Brain microvascular endothelial cell (primary cell): ENCODE results near the gene TPPP2.

Source experiments
- DNase-seq: peaks from one replicate; pipeline ENCODE4 v3.0.0-alpha.2; 2020
- H3K27ac ChIP-seq: fragments of 250-450 bp; sonication (Bioruptor Pico); 2 replicates; pipeline ENCODE4 v1.5.1; 2020; ENCODE audit warnings: mild to moderate bottlenecking, moderate library complexity
- H3K27me3 ChIP-seq: fragments of 250-450 bp; sonication (Bioruptor Pico); replicated peaks from 2 replicates; pipeline ENCODE4 v1.5.1; 2020; ENCODE audit warnings: mild to moderate bottlenecking
- H3K36me3 ChIP-seq: fragments of 250-450 bp; sonication (Bioruptor Pico); replicated peaks from 2 replicates; pipeline ENCODE4 v1.5.1; 2020; ENCODE audit warnings: mild to moderate bottlenecking
- H3K4me3 ChIP-seq: 2 replicates; pipeline ENCODE4 v1.5.1; 2011; ENCODE audit warnings: low read depth, mild to moderate bottlenecking, control low read depth, low read length, moderate library complexity
- CTCF ChIP-seq: IDR thresholded peaks from 2 replicates; pipeline ENCODE4 v1.5.1; 2011; ENCODE audit warnings: low read depth, mild to moderate bottlenecking, moderate library complexity, low read length, control low read depth, inconsistent platforms; ENCODE audit errors: missing control alignments
- in situ Hi-C: cut with HindIII; loops from 2 replicates; pipeline ENCODE4 v1.10.0; 2017; ENCODE audit warnings: low sequenced_read_pairs, low pct_ligation_motif_present

TPPP2 gene

GRCh38 chr14:21041676-21042433 lies 11.8 kb downstream of the TPPP2 start, which contains the start of gene RNASE7:
Gene RNASE7 (plus strand): TSS chr14:21042362. CDS start chr14:21042993, 631 bp downstream.
- DNase-seq, result peak; percentile 48
- no peak within 1 kb of the TSS for H3K27ac ChIP-seq
- H3K36me3 ChIP-seq, result no peaks in the 10 kb centered on the region
- no peak for TF ChIP-seq CTCF
- in situ Hi-C loops, result no loop called here
- no peak within 1 kb of the TSS for H3K4me3 ChIP-seq
- H3K27me3 ChIP-seq, result no peaks in the 10 kb centered on the region

- DNase-seq, result no peak
- Histone ChIP-seq H3K27ac (no peak overlapping the region), H3K36me3 (no peaks in the 10 kb centered on the region), H3K4me3 (no peak overlapping the region), H3K27me3 (no peaks in the 10 kb centered on the region)
- TF ChIP-seq CTCF, result no peak
- in situ Hi-C loops, result no loop called here
Measured at GRCh38 chr14:21042918-21043317, 12.9 kb downstream of the TPPP2 start.

- Histone ChIP-seq H3K27ac (no peak overlapping the region), H3K27me3 (no peaks in the 10 kb centered on the region), H3K36me3 (no peaks in the 10 kb centered on the region), H3K4me3 (no peak overlapping the region)
- TF ChIP-seq CTCF, result no peak
- in situ Hi-C loops, result no loop called here
- DNase-seq, result no peak
Measured at GRCh38 chr14:21043387-21043973, 13.5 kb downstream of the TPPP2 start.

GRCh38 chr14:21043974-21044618 lies 14.1 kb downstream of the TPPP2 start:
- Histone ChIP-seq H3K27ac (no peak overlapping the region), H3K4me3 (no peak overlapping the region), H3K27me3 (no peaks in the 10 kb centered on the region), H3K36me3 (no peaks in the 10 kb centered on the region)
- no peak for DNase-seq
- in situ Hi-C loops, result no loop called here
- no peak for TF ChIP-seq CTCF

GRCh38 chr14:21047378-21047781 lies 17.4 kb downstream of the TPPP2 start:
- TF ChIP-seq CTCF, result no peak
- H3K27me3 ChIP-seq, result no peaks in the 10 kb centered on the region
- no peaks in the 10 kb centered on the region for H3K36me3 ChIP-seq
- no peak overlapping the region for H3K4me3 ChIP-seq
- no peak overlapping the region for H3K27ac ChIP-seq
- no peak for DNase-seq
- in situ Hi-C loops, result no loop called here
